Chondrocyte (in vitro differentiated cells): ENCODE results near the gene POGZ. TPM values are rescaled to one million over a fixed set of nuclear protein-coding genes. Genes with fewer than 3 reads are reported as not detected.
A peak's percentile ranks its signal among the peaks of the same experiment; 100 is the strongest.

Experiments used
- DNase-seq: peaks from one replicate; pipeline ENCODE4 v3.0.0; 2021; ENCODE audit warnings: mixed read lengths, low spot score
- H3K27ac Mint-ChIP-seq: one replicate; pipeline ENCODE4 v1.8.0; 2021; ENCODE audit warnings: mild to moderate bottlenecking, moderate library complexity, mixed read lengths; ENCODE audit not compliant: unreplicated experiment
- H3K27me3 Mint-ChIP-seq: 2 replicates; pipeline ENCODE4 v1.8.0; 2021; ENCODE audit warnings: low read depth, mixed read lengths
- H3K36me3 Mint-ChIP-seq: 2 replicates; pipeline ENCODE4 v1.8.0; 2021; ENCODE audit warnings: low read depth, mixed read lengths
- H3K4me1 Mint-ChIP-seq: 2 replicates; pipeline ENCODE4 v1.8.0; 2021; ENCODE audit warnings: low read depth, mild to moderate bottlenecking, mixed read lengths
- H3K4me3 Mint-ChIP-seq: one replicate; pipeline ENCODE4 v1.8.0; 2021; ENCODE audit warnings: mild to moderate bottlenecking, moderate library complexity, mixed read lengths; ENCODE audit not compliant: unreplicated experiment
- H3K9me3 Mint-ChIP-seq: 2 replicates; pipeline ENCODE4 v1.8.0; 2021; ENCODE audit warnings: low read depth, mixed read lengths
- long read RNA-seq: library from polyadenylated mRNA; stranded (forward); transcript quantifications from one replicate; pipeline ENCODE4 v2.0.0, GENCODE V29; 2021
- total RNA-seq: library from RNA; stranded (reverse); gene quantifications from 3 replicates; pipeline ENCODE4 v1.2.1, GENCODE V29; 2021
- TF ChIP-seq, protein P1 (sequence below): fragments of 200-600 bp; sonication (generic); IDR thresholded peaks from 2 replicates; pipeline ENCODE4 v1.5.0; 2021; ENCODE audit warnings: antibody characterized with exemption, mild to moderate bottlenecking, moderate library complexity

The POGZ gene, protein sequence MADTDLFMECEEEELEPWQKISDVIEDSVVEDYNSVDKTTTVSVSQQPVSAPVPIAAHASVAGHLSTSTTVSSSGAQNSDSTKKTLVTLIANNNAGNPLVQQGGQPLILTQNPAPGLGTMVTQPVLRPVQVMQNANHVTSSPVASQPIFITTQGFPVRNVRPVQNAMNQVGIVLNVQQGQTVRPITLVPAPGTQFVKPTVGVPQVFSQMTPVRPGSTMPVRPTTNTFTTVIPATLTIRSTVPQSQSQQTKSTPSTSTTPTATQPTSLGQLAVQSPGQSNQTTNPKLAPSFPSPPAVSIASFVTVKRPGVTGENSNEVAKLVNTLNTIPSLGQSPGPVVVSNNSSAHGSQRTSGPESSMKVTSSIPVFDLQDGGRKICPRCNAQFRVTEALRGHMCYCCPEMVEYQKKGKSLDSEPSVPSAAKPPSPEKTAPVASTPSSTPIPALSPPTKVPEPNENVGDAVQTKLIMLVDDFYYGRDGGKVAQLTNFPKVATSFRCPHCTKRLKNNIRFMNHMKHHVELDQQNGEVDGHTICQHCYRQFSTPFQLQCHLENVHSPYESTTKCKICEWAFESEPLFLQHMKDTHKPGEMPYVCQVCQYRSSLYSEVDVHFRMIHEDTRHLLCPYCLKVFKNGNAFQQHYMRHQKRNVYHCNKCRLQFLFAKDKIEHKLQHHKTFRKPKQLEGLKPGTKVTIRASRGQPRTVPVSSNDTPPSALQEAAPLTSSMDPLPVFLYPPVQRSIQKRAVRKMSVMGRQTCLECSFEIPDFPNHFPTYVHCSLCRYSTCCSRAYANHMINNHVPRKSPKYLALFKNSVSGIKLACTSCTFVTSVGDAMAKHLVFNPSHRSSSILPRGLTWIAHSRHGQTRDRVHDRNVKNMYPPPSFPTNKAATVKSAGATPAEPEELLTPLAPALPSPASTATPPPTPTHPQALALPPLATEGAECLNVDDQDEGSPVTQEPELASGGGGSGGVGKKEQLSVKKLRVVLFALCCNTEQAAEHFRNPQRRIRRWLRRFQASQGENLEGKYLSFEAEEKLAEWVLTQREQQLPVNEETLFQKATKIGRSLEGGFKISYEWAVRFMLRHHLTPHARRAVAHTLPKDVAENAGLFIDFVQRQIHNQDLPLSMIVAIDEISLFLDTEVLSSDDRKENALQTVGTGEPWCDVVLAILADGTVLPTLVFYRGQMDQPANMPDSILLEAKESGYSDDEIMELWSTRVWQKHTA (N-terminal part only)
- 61.7 to 79.7 TPM (median 65.0 TPM) in 3 replicates for total RNA-seq
- long read RNA-seq, partial matches to known transcripts: 2 of 20 reads
- long read RNA-seq, other reads (novel, unspliced or antisense): 17 of 20 reads

DNA sequence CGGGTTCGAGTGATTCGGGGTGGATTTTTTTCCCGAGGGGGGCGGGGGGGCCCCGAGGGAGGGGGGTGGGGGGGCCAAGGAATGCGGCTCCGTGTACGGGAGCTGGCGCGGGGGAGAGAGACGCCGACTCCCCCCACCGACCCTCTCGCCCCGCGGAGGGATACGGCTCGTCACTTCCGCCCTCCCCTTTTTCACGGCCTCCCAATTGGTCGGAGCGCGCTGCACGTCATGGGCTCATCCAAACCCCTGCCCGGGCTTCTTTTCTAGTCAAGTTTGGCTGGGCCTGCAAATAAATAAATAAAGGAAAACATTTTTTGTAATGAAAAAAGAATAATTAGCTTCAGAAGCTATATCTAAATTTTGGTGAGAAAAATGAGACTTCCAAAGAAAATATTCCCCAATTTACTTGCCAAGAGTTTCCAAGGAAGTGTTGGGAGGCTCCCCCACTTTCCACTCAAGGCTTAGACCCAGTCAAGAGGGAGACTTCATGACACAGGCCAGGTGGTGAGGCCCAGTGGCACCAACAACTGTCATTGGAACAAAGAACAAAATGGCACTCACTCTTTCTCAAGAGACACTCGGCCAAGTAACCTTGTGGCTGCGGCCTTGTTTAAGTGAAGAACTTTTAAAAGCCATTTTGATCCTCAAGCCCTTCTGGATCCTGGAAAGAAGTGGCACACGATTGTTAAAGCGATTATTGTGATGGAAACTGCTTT is at the start of gene POGZ:
Gene POGZ (minus strand): TSS at position 164 of the 716 bp plus-strand sequence. CDS start 17,290 bp downstream, outside the sequence.
- peak; percentile 98 for DNase-seq
- Mint-ChIP-seq H3K36me3 (peaks cover 1% of the 10 kb centered on the region), H3K9me3 (no peaks in the 10 kb centered on the region), H3K4me1 (peaks cover 34% of the 10 kb centered on the region), H3K4me3 (peak within 1 kb of the TSS; percentile 84), H3K27me3 (peaks cover 16% of the 10 kb centered on the region), H3K27ac (peak within 1 kb of the TSS; percentile 94)
- TF ChIP-seq, protein P1, sequence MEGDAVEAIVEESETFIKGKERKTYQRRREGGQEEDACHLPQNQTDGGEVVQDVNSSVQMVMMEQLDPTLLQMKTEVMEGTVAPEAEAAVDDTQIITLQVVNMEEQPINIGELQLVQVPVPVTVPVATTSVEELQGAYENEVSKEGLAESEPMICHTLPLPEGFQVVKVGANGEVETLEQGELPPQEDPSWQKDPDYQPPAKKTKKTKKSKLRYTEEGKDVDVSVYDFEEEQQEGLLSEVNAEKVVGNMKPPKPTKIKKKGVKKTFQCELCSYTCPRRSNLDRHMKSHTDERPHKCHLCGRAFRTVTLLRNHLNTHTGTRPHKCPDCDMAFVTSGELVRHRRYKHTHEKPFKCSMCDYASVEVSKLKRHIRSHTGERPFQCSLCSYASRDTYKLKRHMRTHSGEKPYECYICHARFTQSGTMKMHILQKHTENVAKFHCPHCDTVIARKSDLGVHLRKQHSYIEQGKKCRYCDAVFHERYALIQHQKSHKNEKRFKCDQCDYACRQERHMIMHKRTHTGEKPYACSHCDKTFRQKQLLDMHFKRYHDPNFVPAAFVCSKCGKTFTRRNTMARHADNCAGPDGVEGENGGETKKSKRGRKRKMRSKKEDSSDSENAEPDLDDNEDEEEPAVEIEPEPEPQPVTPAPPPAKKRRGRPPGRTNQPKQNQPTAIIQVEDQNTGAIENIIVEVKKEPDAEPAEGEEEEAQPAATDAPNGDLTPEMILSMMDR: no peak

DNA sequence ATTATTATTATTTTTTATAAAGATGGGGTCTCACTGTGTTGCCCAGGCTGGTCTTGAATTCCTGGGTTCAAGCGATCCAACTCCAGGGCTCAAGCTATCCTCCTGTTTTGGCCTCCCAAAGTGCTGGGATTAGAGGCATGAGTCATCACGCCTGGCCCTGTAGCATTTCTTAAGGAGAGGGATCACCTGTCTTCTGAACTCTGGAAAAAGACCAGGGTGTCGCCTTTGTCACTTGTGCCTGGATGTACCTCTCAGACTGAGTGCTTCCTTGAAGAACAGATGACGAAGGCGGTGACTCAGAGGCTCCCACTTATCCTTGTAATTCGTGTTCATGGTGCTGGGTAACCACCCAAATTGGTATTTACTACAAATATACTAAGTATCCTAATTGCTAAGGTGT is 49.5 kb upstream of the POGZ start:
- Mint-ChIP-seq H3K27ac (no peak overlapping the region), H3K4me3 (no peak overlapping the region), H3K4me1 (peaks cover 22% of the 10 kb centered on the region), H3K36me3 (no peaks in the 10 kb centered on the region), H3K9me3 (no peaks in the 10 kb centered on the region), H3K27me3 (peaks cover 6% of the 10 kb centered on the region)
- peak; percentile 14 for DNase-seq
- TF ChIP-seq, protein P1: no peak

DNA sequence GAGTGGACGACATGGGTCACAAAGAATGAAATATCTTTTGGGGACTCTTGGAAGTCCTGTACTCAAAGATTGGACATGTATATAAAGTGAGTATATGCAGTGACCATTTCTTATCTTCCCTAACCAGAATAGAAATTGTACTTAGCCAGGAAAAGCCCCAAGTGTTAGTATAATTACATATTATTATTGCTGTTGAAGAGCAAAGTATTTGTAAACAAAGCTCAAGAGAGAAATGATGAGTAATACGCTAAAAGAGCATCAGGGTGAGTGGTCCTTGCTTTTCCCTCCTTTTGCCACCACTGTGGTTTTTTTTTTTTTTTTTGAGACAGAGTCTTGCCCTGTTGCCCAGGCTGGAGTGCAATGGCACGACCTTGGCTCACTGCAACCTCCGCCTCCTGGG is 45.5 kb upstream of the POGZ start:
- no peaks in the 10 kb centered on the region for H3K4me1 Mint-ChIP-seq
- H3K27me3 Mint-ChIP-seq: peaks cover 9% of the 10 kb centered on the region
- TF ChIP-seq, protein P1: no peak
- H3K36me3 Mint-ChIP-seq: no peaks in the 10 kb centered on the region
- no peak overlapping the region for H3K27ac Mint-ChIP-seq
- H3K4me3 Mint-ChIP-seq: no peak overlapping the region
- H3K9me3 Mint-ChIP-seq: no peaks in the 10 kb centered on the region
- DNase-seq: no peak

DNA sequence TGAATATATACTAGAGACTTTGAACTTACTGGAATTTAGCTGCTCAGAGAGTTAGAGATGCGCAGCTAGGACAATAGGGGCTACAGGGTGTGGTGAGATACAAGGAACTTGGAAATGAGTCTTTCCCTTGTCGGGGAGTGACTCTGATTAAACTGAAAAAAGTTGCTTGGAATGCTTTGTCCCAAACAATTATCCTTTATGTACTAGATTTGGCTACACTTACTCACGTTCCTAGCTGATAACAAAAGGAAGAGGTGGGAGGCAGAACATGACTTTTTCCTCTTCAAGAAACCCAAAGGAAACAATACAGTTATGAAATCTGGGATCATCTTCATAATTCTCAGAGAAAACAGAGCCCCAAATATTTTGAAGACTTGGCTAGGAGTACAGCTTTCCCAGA is 45.0 kb upstream of the POGZ start:
- H3K4me3 Mint-ChIP-seq: no peak overlapping the region
- no peak for DNase-seq
- no peak overlapping the region for H3K27ac Mint-ChIP-seq
- no peaks in the 10 kb centered on the region for H3K36me3 Mint-ChIP-seq
- H3K9me3 Mint-ChIP-seq: no peaks in the 10 kb centered on the region
- TF ChIP-seq, protein P1: no peak
- H3K27me3 Mint-ChIP-seq: peaks cover 9% of the 10 kb centered on the region
- no peaks in the 10 kb centered on the region for H3K4me1 Mint-ChIP-seq
